Liver (tissue), 2 donors: ENCODE results near the gene MLLT3.

Experiments
- CTCF ChIP-seq: fragments of 150-350 bp; IDR thresholded peaks from 2 replicates; pipeline ENCODE4 v1.5.1; 2017; ENCODE audit warnings: improper control_type of control experiment, low read depth, low read length; ENCODE audit not compliant: missing input control
- MAX ChIP-seq: IDR thresholded peaks from 2 replicates; pipeline ENCODE4 v1.6.1; 2016; ENCODE audit warnings: antibody characterized with exemption
- donor health status: healthy.

DNA sequence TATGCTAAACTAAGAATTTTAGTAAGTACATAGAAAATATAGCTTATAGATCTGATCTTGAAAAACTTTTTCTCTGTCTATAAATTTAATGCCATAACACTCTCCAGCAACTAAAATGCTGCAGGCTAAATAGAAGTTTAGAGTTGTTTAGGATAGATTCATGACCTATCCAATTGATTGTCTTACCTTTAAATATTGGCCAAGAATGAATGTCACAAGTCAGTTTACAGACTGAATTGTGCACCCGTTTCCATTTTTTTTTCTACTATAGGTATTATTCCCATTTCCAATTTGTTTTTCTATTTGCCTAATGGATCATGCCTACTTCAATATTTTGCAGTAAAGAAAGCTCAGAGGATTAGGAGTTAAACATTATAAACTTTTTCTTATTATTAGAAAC is 129.5 kb downstream of the MLLT3 start:
- TF ChIP-seq CTCF (no peak), MAX (no peak)
